HL-60/S4 (cell line): ENCODE results near the gene CEP85.

Experiments
- in situ Hi-C: fragments of 300-500 bp; cut with MboI; formaldehyde crosslinking; loops from 2 replicates; pipeline ENCODE4 v1.14.3; 2022; ENCODE audit warnings: low sequenced_read_pairs

CEP85 gene

GRCh38 chr1:26233903-26234643, at the start of gene CEP85:
CEP85 (plus strand) TSS chr1:26234200; CDS start chr1:26239784, 5,584 bp downstream.
- in situ Hi-C loops, result no loop called here

GRCh38 chr1:26184883-26185282, 49.1 kb upstream of the CEP85 start:
- in situ Hi-C loops, result no loop called here

GRCh38 chr1:26187882-26188281, 46.1 kb upstream of the CEP85 start:
- in situ Hi-C loops, result no loop called here

- in situ Hi-C loops, result no loop called here
Observed at GRCh38 chr1:26188477-26188876, 45.5 kb upstream of the CEP85 start.

GRCh38 chr1:26189331-26189730, 44.7 kb upstream of the CEP85 start:
- in situ Hi-C loops, result no loop called here

- in situ Hi-C loops, result no loop called here
Observed at GRCh38 chr1:26189751-26190275, 44.2 kb upstream of the CEP85 start.

GRCh38 chr1:26190373-26190987, 43.5 kb upstream of the CEP85 start, which contains the start of gene CATSPER4:
CATSPER4 (plus strand) TSS chr1:26190602; CDS start chr1:26190628, 26 bp downstream.
- in situ Hi-C loops, result no loop called here

GRCh38 chr1:26191739-26192138, 42.3 kb upstream of the CEP85 start:
- in situ Hi-C loops, result no loop called here

GRCh38 chr1:26195805-26196204, 38.2 kb upstream of the CEP85 start:
- in situ Hi-C loops, result no loop called here

GRCh38 chr1:26197301-26197700, 36.7 kb upstream of the CEP85 start:
- in situ Hi-C loops, result no loop called here

GRCh38 chr1:26197813-26198212, 36.2 kb upstream of the CEP85 start:
- in situ Hi-C loops, result no loop called here

- in situ Hi-C loops, result no loop called here
Observed at GRCh38 chr1:26200413-26200812, 33.6 kb upstream of the CEP85 start.

GRCh38 chr1:26203642-26204318, 30.2 kb upstream of the CEP85 start:
- in situ Hi-C loops, result no loop called here

- in situ Hi-C loops, result no loop called here
Observed at GRCh38 chr1:26210147-26210870, 23.7 kb upstream of the CEP85 start.

- in situ Hi-C loops, result no loop called here
Observed at GRCh38 chr1:26212726-26213125, 21.3 kb upstream of the CEP85 start.

- in situ Hi-C loops, result no loop called here
Observed at GRCh38 chr1:26213335-26213905, 20.6 kb upstream of the CEP85 start.

- in situ Hi-C loops, result no loop called here
Observed at GRCh38 chr1:26215246-26215645, 18.8 kb upstream of the CEP85 start.

- in situ Hi-C loops, result no loop called here
Observed at GRCh38 chr1:26218906-26219494, 15.0 kb upstream of the CEP85 start.

GRCh38 chr1:26220199-26220912, 13.6 kb upstream of the CEP85 start:
- in situ Hi-C loops, result no loop called here

- in situ Hi-C loops, result no loop called here
Observed at GRCh38 chr1:26221094-26221493, 12.9 kb upstream of the CEP85 start.
